ENCODE results near the gene CCDC152. TPM values are rescaled to one million over a fixed set of nuclear protein-coding genes. Genes with fewer than 3 reads are reported as not detected.

CCDC152 gene
- total RNA-seq, 1 experiment from 2014 or later, result not detected

- H3K9me2 ChIP-seq (replicated peaks; ENCODE audit: low read length), result no peaks in the 10 kb centered on the region
- TF ChIP-seq EZH2phosphoT487 (IDR thresholded peaks at IDR 0.05; ENCODE audit: borderline replicate concordance, low read length), result no peak
- TF ChIP-seq, protein P1, sequence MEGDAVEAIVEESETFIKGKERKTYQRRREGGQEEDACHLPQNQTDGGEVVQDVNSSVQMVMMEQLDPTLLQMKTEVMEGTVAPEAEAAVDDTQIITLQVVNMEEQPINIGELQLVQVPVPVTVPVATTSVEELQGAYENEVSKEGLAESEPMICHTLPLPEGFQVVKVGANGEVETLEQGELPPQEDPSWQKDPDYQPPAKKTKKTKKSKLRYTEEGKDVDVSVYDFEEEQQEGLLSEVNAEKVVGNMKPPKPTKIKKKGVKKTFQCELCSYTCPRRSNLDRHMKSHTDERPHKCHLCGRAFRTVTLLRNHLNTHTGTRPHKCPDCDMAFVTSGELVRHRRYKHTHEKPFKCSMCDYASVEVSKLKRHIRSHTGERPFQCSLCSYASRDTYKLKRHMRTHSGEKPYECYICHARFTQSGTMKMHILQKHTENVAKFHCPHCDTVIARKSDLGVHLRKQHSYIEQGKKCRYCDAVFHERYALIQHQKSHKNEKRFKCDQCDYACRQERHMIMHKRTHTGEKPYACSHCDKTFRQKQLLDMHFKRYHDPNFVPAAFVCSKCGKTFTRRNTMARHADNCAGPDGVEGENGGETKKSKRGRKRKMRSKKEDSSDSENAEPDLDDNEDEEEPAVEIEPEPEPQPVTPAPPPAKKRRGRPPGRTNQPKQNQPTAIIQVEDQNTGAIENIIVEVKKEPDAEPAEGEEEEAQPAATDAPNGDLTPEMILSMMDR (conservative IDR thresholded peaks at IDR 0.05; ENCODE audit: low read depth, low read length), result no peak
- TF ChIP-seq EZH2 (IDR thresholded peaks at IDR 0.05; ENCODE audit: low read length, unreplicated experiment), result no peak
- no TSS peak for BruUV-seq (replicated peaks)
- ChIA-PET CTCF (no interaction called here), POLR2A (ENCODE audit: unreplicated experiment) (no interaction called here)
- no peaks in the 10 kb centered on the region for H3K9me3 ChIP-seq (ENCODE audit: low read length)
- H3K36me3 ChIP-seq (ENCODE audit: low read depth, low read length), result no peaks in the 10 kb centered on the region
- H2AFZ ChIP-seq (ENCODE audit: low read length), result no peak overlapping the region
- H3K27ac ChIP-seq (ENCODE audit: low read length), result no peak overlapping the region
- H3F3A ChIP-seq (ENCODE audit: low read length, unreplicated experiment), result no peaks in the 10 kb centered on the region
- no peak overlapping the region for H3K4me3 ChIP-seq (ENCODE audit: low read length)
- no peaks in the 10 kb centered on the region for H4K20me1 ChIP-seq (ENCODE audit: low read length)
- H3K27me3 ChIP-seq (ENCODE audit: low read length), result no peaks in the 10 kb centered on the region
- no peaks in the 10 kb centered on the region for H3K4me1 ChIP-seq (ENCODE audit: insufficient read depth, low read length)
- no peak overlapping the region for H3K4me2 ChIP-seq (ENCODE audit: low read length)
- no peaks in the 10 kb centered on the region for H3K79me2 ChIP-seq (ENCODE audit: low read length)
- ATAC-seq (no peak), DNase-seq (no peak)
- H3K9ac ChIP-seq (ENCODE audit: low read length), result no peak overlapping the region
- intact Hi-C loops (cut with micrococcal nuclease), result no loop called here
Measured at GRCh38 chr5:42840842-42841567, 84.4 kb downstream of the CCDC152 start.

DNA sequence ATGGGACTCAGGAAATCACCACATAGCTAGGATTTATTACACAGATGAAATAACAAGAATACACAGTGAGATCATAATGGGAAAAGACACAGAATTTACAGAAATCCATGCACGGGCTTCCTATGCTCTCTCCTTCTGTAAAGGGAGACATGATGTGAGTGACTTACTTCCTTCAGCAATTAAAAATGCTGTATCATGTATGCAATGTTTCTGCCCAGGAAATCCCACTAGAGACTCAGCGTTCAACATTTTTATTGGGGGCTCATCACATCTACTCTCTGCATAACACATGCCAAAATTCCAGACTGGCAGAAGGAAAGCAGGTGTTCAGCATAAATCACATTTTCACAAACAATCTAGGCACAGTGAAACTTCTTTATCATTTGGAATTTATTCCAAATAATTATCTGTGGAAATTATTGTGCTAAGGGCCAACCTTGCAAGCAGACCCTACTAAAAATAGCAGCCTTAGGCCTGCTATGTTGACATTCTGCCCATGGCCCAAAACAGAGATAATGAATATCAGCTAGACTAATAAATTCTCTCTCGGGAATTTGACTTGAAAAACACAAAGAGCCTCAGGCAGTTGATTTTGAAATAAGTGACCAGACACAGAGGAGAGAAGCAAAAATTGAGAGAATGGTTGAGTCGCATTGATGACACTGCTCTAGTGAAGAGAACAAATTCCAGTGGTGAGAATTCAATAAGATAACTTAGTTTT, 86.5 kb downstream of the CCDC152 start:
- Histone ChIP-seq H3K9ac (ENCODE audit: low read length) (no peak overlapping the region), H3K27me3 (ENCODE audit: low read length) (no peaks in the 10 kb centered on the region), H3K9me3 (ENCODE audit: low read length) (no peaks in the 10 kb centered on the region), H3K4me1 (ENCODE audit: insufficient read depth, low read length) (no peaks in the 10 kb centered on the region), H3K79me2 (ENCODE audit: low read length) (no peaks in the 10 kb centered on the region), H4K20me1 (ENCODE audit: low read length) (no peaks in the 10 kb centered on the region), H3K9me2 (replicated peaks; ENCODE audit: low read length) (no peaks in the 10 kb centered on the region), H3K4me3 (ENCODE audit: low read length) (no peak overlapping the region), H3K4me2 (ENCODE audit: low read length) (no peak overlapping the region), H2AFZ (ENCODE audit: low read length) (no peak overlapping the region), H3K27ac (ENCODE audit: low read length) (no peak overlapping the region), H3F3A (ENCODE audit: low read length, unreplicated experiment) (no peaks in the 10 kb centered on the region), H3K36me3 (ENCODE audit: low read depth, low read length) (no peaks in the 10 kb centered on the region)
- ChIA-PET POLR2A (ENCODE audit: unreplicated experiment) (no interaction called here), CTCF (no interaction called here)
- DNase-seq (no peak), ATAC-seq (no peak)
- BruUV-seq (replicated peaks), result no TSS peak
- TF ChIP-seq EZH2 (IDR thresholded peaks at IDR 0.05; ENCODE audit: low read length, unreplicated experiment) (no peak), EZH2phosphoT487 (IDR thresholded peaks at IDR 0.05; ENCODE audit: borderline replicate concordance, low read length) (no peak)
- TF ChIP-seq, protein P1 (conservative IDR thresholded peaks at IDR 0.05; ENCODE audit: low read depth, low read length), result no peak
- intact Hi-C loops (cut with micrococcal nuclease), result no loop called here
